Activated T-cell treated with anti-CD3 and anti-CD28 coated beads for 48 hours (primary cell): ENCODE data around the gene PPFIBP2.

Source experiments
- DNase-seq: peaks from one replicate; pipeline ENCODE4 v3.0.0-alpha.2; 2020; ENCODE audit warnings: low read depth

The PPFIBP2 gene

GRCh38 chr11:7603031-7603781 is 89.4 kb downstream of the PPFIBP2 start:
- no peak for DNase-seq

DNA sequence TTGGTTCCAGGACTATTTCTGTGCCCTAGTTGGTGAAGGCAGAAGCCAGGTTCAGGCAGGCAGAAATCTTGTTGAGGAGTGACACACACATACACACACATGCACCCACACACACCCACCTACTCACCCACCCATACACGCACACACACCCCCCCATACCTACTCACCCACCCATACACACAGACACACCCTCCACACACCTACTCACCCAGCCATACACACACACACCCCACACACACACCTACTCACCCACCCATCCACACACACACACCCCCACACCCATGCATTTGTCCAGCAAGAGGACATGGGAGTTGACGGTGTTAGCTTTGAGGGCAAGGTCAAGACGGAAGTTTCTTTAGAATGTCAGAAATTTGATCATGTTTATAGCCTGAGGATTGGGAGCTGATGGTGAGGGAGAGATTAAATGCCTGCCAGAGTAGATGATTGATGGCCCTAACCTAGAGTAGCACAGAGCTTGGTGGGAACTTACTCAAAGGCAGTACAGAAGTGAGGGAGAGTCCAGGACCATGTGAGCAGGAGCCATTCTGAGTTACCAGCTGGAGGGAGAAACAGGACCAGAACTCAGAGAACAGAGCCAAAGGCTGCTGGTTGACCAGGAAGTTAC is 90.6 kb downstream of the PPFIBP2 start:
- no peak for DNase-seq

GRCh38 chr11:7605186-7605943 is 91.6 kb downstream of the PPFIBP2 start:
- DNase-seq = no peak

- DNase-seq = no peak
These were observed 92.7 kb downstream of the PPFIBP2 start for GRCh38 chr11:7606496-7606895.

- DNase-seq = no peak
These were observed 95.2 kb downstream of the PPFIBP2 start for GRCh38 chr11:7609015-7609414.

- DNase-seq = no peak
These were observed 95.7 kb downstream of the PPFIBP2 start for GRCh38 chr11:7609521-7609920.

GRCh38 chr11:7610393-7610792 is 96.6 kb downstream of the PPFIBP2 start:
- DNase-seq = no peak

DNA sequence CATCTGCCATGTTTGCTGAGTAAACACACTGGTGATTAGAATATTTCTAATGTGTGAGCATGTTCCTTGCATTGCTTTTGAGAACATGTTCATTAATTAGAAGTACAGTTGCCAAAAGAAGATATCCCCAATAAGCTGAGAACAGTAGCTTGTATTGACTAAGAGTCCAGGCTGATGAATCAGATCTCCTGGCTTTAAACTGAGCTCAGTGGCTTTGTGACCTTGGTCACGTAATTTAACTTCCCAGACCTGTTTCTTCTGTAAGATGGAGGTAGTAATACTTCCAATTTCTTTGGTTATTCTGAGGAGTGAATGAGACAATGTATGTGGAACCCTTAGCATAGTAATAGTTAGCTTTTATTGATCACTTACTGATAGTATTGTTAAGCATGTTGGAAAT is 97.6 kb downstream of the PPFIBP2 start:
- no peak for DNase-seq

DNA sequence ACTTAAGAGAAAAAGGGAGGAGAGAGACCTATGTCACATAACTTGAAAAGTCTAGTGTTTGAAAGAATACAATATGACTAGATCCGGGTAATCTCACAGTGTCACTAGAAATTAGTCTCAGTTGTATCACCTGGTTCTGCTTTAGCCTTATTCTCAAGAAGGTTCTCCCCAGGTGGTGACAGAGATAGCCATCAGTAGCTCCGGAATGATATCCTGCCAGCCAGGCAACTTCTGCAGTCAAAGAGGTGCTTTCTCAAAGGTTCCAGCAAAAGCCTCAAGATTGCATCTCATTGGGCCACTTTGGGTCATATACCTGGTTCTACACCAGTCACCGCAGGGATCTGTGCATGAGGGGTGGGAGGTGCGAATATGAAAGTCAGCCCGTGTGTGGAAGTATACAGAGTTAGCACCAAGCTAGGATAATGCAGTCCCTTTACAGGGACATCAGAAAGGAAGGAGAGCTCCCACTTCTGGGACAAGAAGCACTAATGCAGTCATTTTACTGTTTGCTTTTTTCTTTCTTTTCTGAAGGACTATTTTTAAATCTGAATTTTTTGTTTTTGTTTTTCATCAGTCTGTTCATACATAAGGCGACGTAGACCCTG is 98.4 kb downstream of the PPFIBP2 start:
- DNase-seq = no peak

DNA sequence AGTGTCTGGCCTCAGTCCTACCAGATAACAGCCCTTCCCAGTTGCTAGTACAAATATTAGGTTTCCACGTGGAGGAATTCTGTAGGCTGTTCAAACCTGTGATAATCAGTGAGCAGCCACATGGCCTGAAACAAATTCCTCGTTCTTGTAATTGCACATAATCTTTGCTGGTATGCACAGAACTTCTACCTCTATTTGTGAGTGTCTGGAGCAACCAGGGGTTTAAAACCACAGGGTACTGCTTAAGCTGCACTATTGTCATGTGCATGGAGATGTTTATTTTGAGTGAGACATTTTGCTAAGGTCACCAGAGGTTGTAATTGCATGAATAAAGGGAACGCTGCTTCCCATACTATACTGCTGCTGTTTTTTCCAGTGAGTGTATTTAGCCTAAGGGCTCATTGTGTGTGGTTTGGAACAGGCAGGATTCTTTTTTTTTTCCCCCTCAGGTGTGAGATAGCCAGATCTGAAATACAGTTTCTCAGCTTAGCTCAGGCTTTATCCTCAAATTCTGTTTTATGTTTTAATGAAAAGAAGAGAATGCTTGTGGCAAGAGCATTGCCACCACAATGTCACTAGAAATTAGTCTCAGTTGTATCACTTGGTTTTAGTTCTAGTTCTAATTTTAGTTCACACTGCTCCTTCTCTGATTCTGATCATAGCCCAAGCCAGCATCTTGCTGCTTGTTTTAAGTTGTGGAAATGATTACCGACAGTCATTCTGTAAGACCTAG is 99.0 kb downstream of the PPFIBP2 start:
- DNase-seq = no peak

DNA sequence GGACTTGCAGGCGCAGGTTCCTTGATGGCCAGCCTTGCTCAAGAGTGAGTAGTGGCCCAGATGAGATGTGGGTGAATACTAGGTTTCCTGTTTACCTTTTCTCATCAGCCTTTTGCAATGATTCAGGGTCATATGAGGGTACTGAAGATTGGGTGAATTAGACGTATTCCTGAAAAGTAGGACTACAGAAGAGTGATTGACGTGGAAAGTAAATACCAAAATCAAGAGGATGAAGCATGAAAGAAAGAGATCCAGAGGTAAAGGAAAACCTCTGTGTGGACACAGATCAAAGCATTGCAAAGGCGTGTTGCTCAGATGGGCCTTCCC is 99.6 kb downstream of the PPFIBP2 start:
- no peak for DNase-seq

DNA sequence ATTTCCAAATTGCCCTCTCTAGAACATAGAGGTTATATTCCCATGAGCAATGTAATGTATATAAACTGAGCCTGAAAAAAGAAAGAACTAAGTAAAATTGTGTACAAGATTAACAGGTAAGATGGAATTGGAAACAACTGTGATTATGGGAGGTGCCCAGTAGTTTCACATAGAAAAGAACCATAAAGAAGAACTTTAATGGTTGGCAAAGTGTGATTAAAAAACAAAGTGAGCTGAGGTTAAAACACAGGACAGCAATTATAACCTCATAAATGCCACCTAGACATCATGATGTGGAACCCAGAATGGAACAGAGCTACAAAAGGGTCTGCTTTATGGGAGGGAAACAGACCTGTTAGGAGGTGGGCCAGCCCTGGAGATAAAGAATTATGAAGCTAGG is 100.9 kb downstream of the PPFIBP2 start:
- no peak for DNase-seq

DNA sequence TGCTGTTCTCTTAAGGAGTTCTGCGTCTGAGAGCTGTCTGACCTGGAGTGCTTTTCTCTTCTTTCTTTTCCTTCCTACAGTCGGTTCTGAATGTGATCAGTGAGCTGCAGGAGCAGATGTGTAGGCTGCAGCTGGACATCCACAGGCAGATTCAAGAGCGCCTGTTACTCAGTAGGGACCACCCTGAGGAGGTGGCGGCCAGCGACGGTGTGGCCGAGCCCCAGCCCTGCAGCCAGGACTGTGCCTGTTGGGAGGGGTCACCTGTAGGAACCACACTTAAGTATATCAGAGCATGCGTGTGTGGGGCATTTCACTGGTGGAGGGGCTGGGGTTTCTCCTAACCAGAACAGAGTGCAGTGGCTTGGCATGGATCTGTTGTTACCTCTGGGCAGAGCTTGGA is 103.2 kb downstream of the PPFIBP2 start:
- DNase-seq = no peak

GRCh38 chr11:7619322-7619721 is 105.5 kb downstream of the PPFIBP2 start:
- no peak for DNase-seq

- DNase-seq = no peak
These were observed 107.3 kb downstream of the PPFIBP2 start for GRCh38 chr11:7621090-7621489.

DNA sequence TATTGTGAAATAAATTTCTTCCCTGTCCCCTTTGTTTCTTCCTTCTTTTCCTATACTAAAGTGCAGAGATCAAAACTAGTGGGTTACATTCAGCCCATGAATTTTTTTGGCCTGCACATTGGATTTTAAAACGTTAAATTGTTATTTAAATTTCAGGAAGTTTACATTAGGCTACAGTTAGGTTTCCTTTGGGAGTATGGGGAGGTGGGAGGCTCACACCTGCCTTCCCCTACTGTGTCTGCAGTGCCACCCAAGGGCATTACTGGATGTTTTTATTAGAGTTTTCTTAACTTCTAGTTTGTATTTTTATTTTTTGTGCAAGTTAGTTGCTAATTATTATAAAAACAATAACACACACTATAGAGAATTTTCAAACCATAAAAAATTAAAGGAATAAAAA is 107.8 kb downstream of the PPFIBP2 start:
- DNase-seq = no peak

- no peak for DNase-seq
These were observed 108.9 kb downstream of the PPFIBP2 start for GRCh38 chr11:7622721-7623120.

DNA sequence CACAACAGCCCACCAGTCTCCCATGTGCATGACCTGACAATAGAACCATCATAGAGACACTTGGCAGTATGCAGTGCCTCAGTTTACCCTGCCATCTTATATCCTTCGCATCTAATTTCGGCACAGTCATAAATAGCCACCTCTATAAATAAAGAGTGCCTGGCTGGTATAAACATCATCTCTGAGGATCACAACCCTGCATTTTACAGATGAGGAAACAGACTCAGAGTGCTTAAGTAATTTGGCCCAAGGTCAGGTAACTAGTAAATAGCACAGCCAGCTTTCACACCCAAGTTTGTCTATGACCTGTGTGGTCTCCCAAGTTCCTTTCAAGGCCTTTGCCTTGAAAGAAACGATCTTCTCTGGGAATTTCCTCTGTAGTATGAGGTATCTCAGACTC is 114.9 kb downstream of the PPFIBP2 start:
- DNase-seq = no peak

GRCh38 chr11:7630002-7630401 is 116.2 kb downstream of the PPFIBP2 start:
- no peak for DNase-seq

- no peak for DNase-seq
These were observed 118.4 kb downstream of the PPFIBP2 start for GRCh38 chr11:7632211-7632610.

DNA sequence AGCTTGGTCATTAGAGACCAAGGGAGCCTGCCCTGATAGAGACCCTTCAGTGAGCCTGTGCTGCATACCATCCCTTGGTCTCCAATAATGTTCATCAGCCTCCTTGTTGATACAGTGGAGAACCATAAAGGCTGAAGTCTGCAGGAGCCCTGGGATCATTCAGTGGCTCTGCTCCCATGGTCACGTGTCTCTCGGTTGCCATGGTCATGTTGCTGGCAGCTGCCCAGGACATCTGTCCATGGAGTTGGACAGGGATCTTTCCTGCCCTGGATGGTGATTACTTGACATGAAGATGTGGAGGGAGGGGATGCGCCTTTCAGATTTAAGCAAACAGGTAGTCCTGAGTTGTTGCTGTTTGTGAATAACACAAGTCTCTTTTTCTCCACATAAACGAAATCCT is 121.3 kb downstream of the PPFIBP2 start:
- DNase-seq = no peak

DNA sequence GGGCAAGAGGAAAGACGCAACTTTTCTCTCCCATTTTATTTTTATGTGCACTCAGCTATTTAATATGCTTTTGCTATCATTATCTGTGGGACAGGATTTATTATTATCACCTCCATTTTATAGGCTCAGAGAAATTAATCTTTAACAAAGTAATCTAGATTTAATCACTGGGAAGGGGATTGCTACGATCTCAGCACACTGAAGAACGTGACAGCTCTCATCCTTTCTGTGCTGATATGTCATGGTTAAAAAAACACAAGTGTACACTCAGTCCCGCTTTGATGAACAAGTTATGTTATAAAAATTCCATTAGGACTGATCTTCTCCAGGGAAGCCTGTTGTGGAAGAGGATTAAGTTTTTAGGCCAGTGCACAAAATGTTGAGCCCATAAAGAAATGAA is 121.9 kb downstream of the PPFIBP2 start:
- no peak for DNase-seq
